Mononuclear cell (primary cell): ENCODE results near the gene IMPG1. TPM values are rescaled to one million over a fixed set of nuclear protein-coding genes. Genes with fewer than 3 reads are reported as not detected.

Experiments used
- H3K27me3 ChIP-seq: 2 replicates; pipeline ENCODE4 v1.6.0; 2011; ENCODE audit warnings: low read length, control low read depth; ENCODE audit not compliant: insufficient read depth
- H3K4me1 ChIP-seq: 2 replicates; pipeline ENCODE4 v1.5.1; 2011; ENCODE audit warnings: mild to moderate bottlenecking, low read length, control low read depth; ENCODE audit not compliant: insufficient read depth
- H3K4me3 ChIP-seq: 2 replicates; pipeline ENCODE4 v1.5.1; 2011; ENCODE audit warnings: mild to moderate bottlenecking, low read length, moderate library complexity
- H3K9me3 ChIP-seq: 2 replicates; pipeline ENCODE4 v1.5.1; 2011; ENCODE audit warnings: low read depth, mild to moderate bottlenecking, control low read depth, low read length
- total RNA-seq: library from RNA; depleted of rRNA; stranded (reverse); fragments of >200 nt; gene quantifications from one replicate; pipeline ENCODE4 v1.2.3, GENCODE V29; 2012

The IMPG1 gene
- total RNA-seq, 1 donor, result not detected

DNA sequence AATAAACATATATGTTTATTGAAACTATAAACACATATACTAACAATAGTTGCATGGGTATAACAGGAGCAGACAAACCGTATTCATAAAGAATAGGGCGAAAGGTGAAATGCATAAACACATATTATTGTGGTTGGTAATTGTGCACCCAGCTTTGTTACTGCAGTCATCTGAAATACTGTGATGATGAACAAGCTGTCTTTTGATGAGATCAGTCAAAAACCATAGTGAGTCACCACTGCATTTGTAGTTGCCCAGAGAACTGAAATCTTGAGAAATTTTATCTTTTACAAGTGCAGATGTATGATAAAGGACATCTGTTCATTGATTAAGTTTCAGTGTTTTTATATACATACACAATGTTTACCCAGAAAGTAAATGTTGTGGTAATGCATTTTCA lies 189.7 kb downstream of the IMPG1 start:
- no peaks in the 10 kb centered on the region for H3K4me1 ChIP-seq
- H3K27me3 ChIP-seq, result no peaks in the 10 kb centered on the region
- H3K9me3 ChIP-seq, result no peaks in the 10 kb centered on the region
- H3K4me3 ChIP-seq, result no peak overlapping the region

DNA sequence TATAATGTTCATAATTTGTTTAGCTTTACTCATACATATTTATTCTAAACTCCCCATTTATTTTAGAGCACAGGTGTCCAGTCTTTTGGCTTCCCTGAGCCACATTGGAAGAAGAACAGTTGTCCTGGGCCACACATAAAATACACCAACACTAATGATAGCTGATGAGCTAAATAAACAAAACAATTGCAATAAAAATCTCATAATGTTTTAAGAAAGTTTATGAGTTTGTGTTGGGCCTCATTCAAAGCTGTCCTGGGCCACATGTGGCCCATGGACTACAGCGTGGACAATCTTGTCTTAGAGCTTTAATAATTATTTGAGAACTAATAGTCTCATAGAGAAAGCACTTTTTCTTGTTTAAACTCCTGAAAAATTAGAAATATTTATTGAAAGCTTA lies 192.2 kb downstream of the IMPG1 start:
- Histone ChIP-seq H3K27me3 (no peaks in the 10 kb centered on the region), H3K4me1 (no peaks in the 10 kb centered on the region), H3K9me3 (no peaks in the 10 kb centered on the region), H3K4me3 (no peak overlapping the region)

DNA sequence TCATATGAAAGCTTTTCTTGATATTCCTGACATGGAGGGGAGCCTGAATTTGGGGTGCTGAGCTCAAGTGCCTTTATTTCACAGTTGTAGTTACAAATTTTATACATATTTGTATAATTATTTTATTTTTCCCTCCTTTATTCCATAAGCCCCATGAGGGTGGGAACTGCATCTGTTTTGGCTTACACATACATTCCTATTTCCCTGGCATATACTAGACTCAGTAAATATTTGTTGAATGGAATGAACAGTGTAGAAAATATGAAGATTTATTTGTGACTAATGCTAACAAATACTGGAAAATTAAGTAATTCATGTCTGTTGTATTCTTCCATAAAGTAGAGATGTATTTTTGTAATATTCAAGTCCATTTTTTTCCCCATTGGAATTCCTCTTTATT lies 196.3 kb downstream of the IMPG1 start:
- Histone ChIP-seq H3K9me3 (no peaks in the 10 kb centered on the region), H3K4me1 (no peaks in the 10 kb centered on the region), H3K4me3 (no peak overlapping the region), H3K27me3 (no peaks in the 10 kb centered on the region)

DNA sequence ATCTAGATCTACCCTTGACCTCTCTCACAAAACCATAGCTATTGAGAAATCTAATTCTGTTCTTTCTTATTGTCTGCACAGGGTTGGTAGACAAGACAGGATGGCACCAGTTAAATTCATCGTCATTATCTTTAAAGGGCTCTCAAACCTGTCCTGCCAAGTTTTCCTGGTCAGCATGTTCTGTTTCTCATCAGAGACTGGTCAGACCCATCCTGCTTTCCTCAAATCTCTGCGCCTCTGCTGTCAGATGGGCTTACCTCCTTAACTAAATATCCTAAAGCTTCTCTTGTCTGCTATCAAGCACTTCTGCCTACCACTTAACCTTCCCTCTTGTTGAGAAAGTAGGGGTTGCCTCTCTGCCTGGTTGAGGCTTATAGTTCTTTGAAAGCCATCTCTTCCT lies 198.2 kb downstream of the IMPG1 start:
- Histone ChIP-seq H3K9me3 (no peaks in the 10 kb centered on the region), H3K4me3 (no peak overlapping the region), H3K27me3 (no peaks in the 10 kb centered on the region), H3K4me1 (no peaks in the 10 kb centered on the region)
